ENCODE results near the gene SRGAP1.
"Not testable (repeated sequence)": the region's sequence is repeated elsewhere in the genome, so short reads cannot be mapped to it uniquely, and the experiment has no call there.

The SRGAP1 gene

GRCh38 chr12:63841011-63841410, 3.5 kb upstream of the SRGAP1 start:
- no peak for DNase-seq

GRCh38 chr12:63841571-63841970, 2.9 kb upstream of the SRGAP1 start:
- DNase-seq: no peak

- DNase-seq: not testable (repeated sequence)
These were observed 1.8 kb upstream of the SRGAP1 start for GRCh38 chr12:63842750-63843149.

GRCh38 chr12:63843254-63843720, 1.2 kb upstream of the SRGAP1 start:
- DNase-seq: no peak

- DNase-seq: peak; percentile 3
These were observed 644 bp upstream of the SRGAP1 start for GRCh38 chr12:63843721-63844390.

- DNase-seq: no peak
These were observed 1.2 kb downstream of the SRGAP1 start for GRCh38 chr12:63845726-63846125.

- no peak for DNase-seq
These were observed 1.9 kb downstream of the SRGAP1 start for GRCh38 chr12:63846238-63846967.

- no peak for DNase-seq
These were observed 4.0 kb downstream of the SRGAP1 start for GRCh38 chr12:63848450-63848849.

GRCh38 chr12:63849106-63849620, 4.7 kb downstream of the SRGAP1 start:
- DNase-seq: no peak

- DNase-seq: no peak
These were observed 5.1 kb downstream of the SRGAP1 start for GRCh38 chr12:63849641-63850040.

GRCh38 chr12:63853978-63854377, 9.5 kb downstream of the SRGAP1 start:
- DNase-seq: no peak

GRCh38 chr12:63855299-63855698, 10.8 kb downstream of the SRGAP1 start:
- no peak for DNase-seq

GRCh38 chr12:63857771-63858670, 13.5 kb downstream of the SRGAP1 start:
- no peak for DNase-seq

GRCh38 chr12:63859880-63860279, 15.4 kb downstream of the SRGAP1 start:
- DNase-seq: not testable (repeated sequence)

- DNase-seq: no peak
These were observed 17.9 kb downstream of the SRGAP1 start for GRCh38 chr12:63862187-63862968.

- DNase-seq: no peak
These were observed 18.4 kb downstream of the SRGAP1 start for GRCh38 chr12:63862969-63863230.

- no peak for DNase-seq
These were observed 19.4 kb downstream of the SRGAP1 start for GRCh38 chr12:63863658-63864453.

- DNase-seq: no peak
These were observed 19.9 kb downstream of the SRGAP1 start for GRCh38 chr12:63864454-63864706.

- no peak for DNase-seq
These were observed 20.9 kb downstream of the SRGAP1 start for GRCh38 chr12:63865448-63865847.

GRCh38 chr12:63867053-63867452, 22.6 kb downstream of the SRGAP1 start:
- DNase-seq: no peak

- DNase-seq: no peak
These were observed 25.2 kb downstream of the SRGAP1 start for GRCh38 chr12:63869656-63870055.

GRCh38 chr12:63870838-63871237, 26.3 kb downstream of the SRGAP1 start:
- DNase-seq: no peak

Measured in GF-D8 (cell line).